Activated CD8-positive, alpha-beta memory T cell treated with anti-CD3 and anti-CD28 coated beads for 1 hour (primary cell): ENCODE measurements around the gene SACS.

ENCODE experiments used
- DNase-seq, 2 donors: peaks; one replicate each; pipeline ENCODE4 v3.0.0-alpha.2; 2020; ENCODE audit warnings: low read depth in 1 of 2; ENCODE audit errors: extremely low read depth in 1 of 2

Gene SACS

GRCh38 chr13:23365652-23366051, 67.8 kb downstream of the SACS start:
- no peak for DNase-seq

GRCh38 chr13:23359882-23360281, 73.6 kb downstream of the SACS start:
- no peak for DNase-seq

GRCh38 chr13:23357349-23357748, 76.2 kb downstream of the SACS start:
- no peak for DNase-seq

GRCh38 chr13:23356368-23356767, 77.1 kb downstream of the SACS start:
- no peak for DNase-seq

- DNase-seq, result no peak
These were observed 79.0 kb downstream of the SACS start for GRCh38 chr13:23354520-23354919.

- no peak for DNase-seq
These were observed 81.3 kb downstream of the SACS start for GRCh38 chr13:23352161-23352560.

- no peak for DNase-seq
These were observed 83.5 kb downstream of the SACS start for GRCh38 chr13:23350009-23350408.

GRCh38 chr13:23349161-23349897, 84.2 kb downstream of the SACS start:
- DNase-seq, result no peak

- no peak for DNase-seq
These were observed 85.0 kb downstream of the SACS start for GRCh38 chr13:23348262-23349127.

GRCh38 chr13:23347601-23348000, 85.9 kb downstream of the SACS start:
- no peak for DNase-seq

GRCh38 chr13:23344931-23345595, 88.4 kb downstream of the SACS start:
- DNase-seq, result no peak

- DNase-seq, result no peak
These were observed 94.3 kb downstream of the SACS start for GRCh38 chr13:23339225-23339624.

GRCh38 chr13:23330356-23330755, 103.1 kb downstream of the SACS start:
- no peak for DNase-seq

- no peak for DNase-seq
These were observed 108.3 kb downstream of the SACS start for GRCh38 chr13:23325191-23325590.

- DNase-seq, result no peak
These were observed 109.4 kb downstream of the SACS start for GRCh38 chr13:23323946-23324709.

GRCh38 chr13:23322353-23323336, 110.9 kb downstream of the SACS start:
- DNase-seq, result no peak

- DNase-seq, result no peak
These were observed 111.8 kb downstream of the SACS start for GRCh38 chr13:23321535-23322241.

- no peak for DNase-seq
These were observed 112.5 kb downstream of the SACS start for GRCh38 chr13:23320926-23321534.

- DNase-seq, result no peak
These were observed 113.6 kb downstream of the SACS start for GRCh38 chr13:23319883-23320224.
